K562 (cell line): ENCODE data around the gene CHST8. TPM values are rescaled to one million over a fixed set of nuclear protein-coding genes. Genes with fewer than 3 reads are reported as not detected.

Experiments used
- ATAC-seq: fragments of 200-7000 bp; cut with Tn5 transposase; 3 replicates; pipeline ENCODE4 v1.9.1; 2020; ENCODE audit warnings: moderate library complexity
- BruUV-seq: library from RNA; stranded (reverse); fragments of 400-500 nt; replicated peaks from 2 replicates; lab custom pipeline; 2021; lab: Mats Ljungman, UMichigan
- CTCF ChIA-PET: fragments of 300-600 bp; formaldehyde crosslinking; extraction: SDS; loops from one replicate; lab custom pipeline; 2021; ENCODE audit warnings: low intra/inter-chr PET ratio; lab: Yijun Ruan, JAX
- POLR2A ChIA-PET: fragments of 300-600, 350-650 bp; sonication (Branson Sonifier 250); formaldehyde crosslinking; extraction: SDS; loops from one replicate; lab custom pipeline; 2021; ENCODE audit warnings: antibody characterized with exemption, inconsistent platforms; lab: Yijun Ruan, JAX
- DNase-seq, 4 experiments: peaks; one replicate each; pipeline versions ENCODE4 v3.0.0 to v3.0.0-alpha.2; 2011 to 2018; ENCODE audit warnings: low spot score in 3 of 4, mixed read lengths in 3 of 4; ENCODE audit errors: extremely low read depth in 1 of 4
- FAIRE-seq: peaks from 2 replicates; lab custom pipeline; 2011; peaks lifted over from hg19 to GRCh38; lab: Jason Lieb, UNC
- H2AFZ ChIP-seq: 2 replicates; pipeline ENCODE4 v1.6.0; 2011; ENCODE audit warnings: low read depth, low read length, control low read depth, inconsistent platforms
- H3K27ac ChIP-seq: fragments of 200-600 bp; 3 replicates; pipeline ENCODE4 v1.8.0; 2011; ENCODE audit warnings: low read depth, mild to moderate bottlenecking, control low read depth, inconsistent platforms, low read length, moderate library complexity, mixed read lengths; ENCODE audit errors: extremely low read depth
- H3K27me3 ChIP-seq, 2 experiments: fragments of 300-600 bp in 1 of 2; 2 replicates in 1 of 2; 3 replicates in 1 of 2; pipeline versions ENCODE4 v1.6.0 to v1.8.0; 2011; ENCODE audit warnings: inconsistent platforms in 2 of 2, low read length in 2 of 2, mild to moderate bottlenecking in 1 of 2, mixed read lengths in 1 of 2, moderate library complexity in 1 of 2; ENCODE audit not compliant: control insufficient read depth in 2 of 2, insufficient read depth in 2 of 2
- H3K36me3 ChIP-seq: fragments of 300-600 bp; 3 replicates; pipeline ENCODE4 v1.8.0; 2011; ENCODE audit warnings: mild to moderate bottlenecking, low read length, inconsistent platforms; ENCODE audit not compliant: control insufficient read depth, insufficient read depth
- H3K4me1 ChIP-seq, 2 experiments: fragments of 200-600 bp in 1 of 2; replicated peaks in 1 of 2; 2 replicates in 1 of 2; 3 replicates in 1 of 2; pipeline versions ENCODE4 v1.5.1 to v1.8.0; 2011; ENCODE audit warnings: inconsistent platforms in 2 of 2, low read length in 2 of 2, mild to moderate bottlenecking in 1 of 2, mixed read lengths in 1 of 2, moderate library complexity in 1 of 2; ENCODE audit not compliant: control insufficient read depth in 2 of 2, insufficient read depth in 2 of 2
- H3K4me2 ChIP-seq: 2 replicates; pipeline ENCODE4 v1.6.1; 2011; ENCODE audit warnings: low read length, control low read depth, inconsistent platforms, mixed read lengths; ENCODE audit not compliant: insufficient read depth
- H3K4me3 ChIP-seq: fragments of 200-600 bp; sonication (generic), shearing (Covaris generic); 2 replicates; pipeline ENCODE4 v1.5.1; 2016; ENCODE audit warnings: control low read depth, inconsistent platforms
- H3K79me2 ChIP-seq: fragments of 200-600 bp; 3 replicates; pipeline ENCODE4 v1.8.0; 2011; ENCODE audit warnings: low read length, inconsistent platforms; ENCODE audit not compliant: control insufficient read depth, insufficient read depth
- H3K9ac ChIP-seq, 2 experiments: 2 replicates each; pipeline versions ENCODE4 v1.6.0 to v1.6.1; 2011; ENCODE audit warnings: low read depth in 2 of 2, low read length in 2 of 2, control low read depth in 1 of 2, inconsistent platforms in 1 of 2, mild to moderate bottlenecking in 1 of 2, mixed read lengths in 1 of 2; ENCODE audit not compliant: insufficient read depth in 1 of 2
- H3K9me1 ChIP-seq: one replicate; pipeline ENCODE4 v1.6.0; 2011; ENCODE audit warnings: inconsistent platforms, mild to moderate bottlenecking, low read length, moderate library complexity; ENCODE audit not compliant: control insufficient read depth, insufficient read depth
- H3K9me3 ChIP-seq: replicated peaks from 2 replicates; pipeline ENCODE4 v1.5.1; 2011; ENCODE audit warnings: low read depth, low read length, inconsistent platforms; ENCODE audit not compliant: control insufficient read depth, insufficient read depth
- H4K20me1 ChIP-seq: replicated peaks from 2 replicates; pipeline ENCODE4 v1.6.1; 2011; ENCODE audit warnings: low read length, inconsistent platforms, mixed read lengths; ENCODE audit not compliant: control insufficient read depth, insufficient read depth
- ARNT ChIP-seq, 2 experiments: fragments of 450-650 bp; IDR thresholded peaks; 2 replicates each; pipeline ENCODE4 v1.6.1; 2016; ENCODE audit warnings: mild to moderate bottlenecking in 1 of 2
- ATF7 ChIP-seq: fragments of 450-650 bp; IDR thresholded peaks from 2 replicates; pipeline ENCODE4 v1.7.1; 2014; ENCODE audit warnings: mild to moderate bottlenecking, moderate library complexity
- COPS2 ChIP-seq: fragments of 450-650 bp; conservative IDR thresholded peaks from 2 replicates; pipeline ENCODE4 v1.6.1; 2016; ENCODE audit warnings: mild to moderate bottlenecking, moderate library complexity
- E2F4 ChIP-seq: sonication (generic); formaldehyde crosslinking; IDR thresholded peaks from 2 replicates; pipeline ENCODE4 v1.8.0; 2022; ENCODE audit warnings: mild to moderate bottlenecking, low read depth, missing genetic modification reagents
- HNRNPK ChIP-seq: fragments of 200-400 bp; formaldehyde crosslinking; IDR thresholded peaks from one replicate; pipeline ENCODE4 v1.6.1; 2018; ENCODE audit warnings: mild to moderate bottlenecking, low read depth, low read length; ENCODE audit not compliant: poor library complexity, severe bottlenecking
- MCM7 ChIP-seq, 2 experiments: fragments of 450-650 bp; IDR thresholded peaks; 2 replicates each; pipeline ENCODE4 v1.6.1; 2016 to 2018
- NR3C1 ChIP-seq: sonication (generic); formaldehyde crosslinking; IDR thresholded peaks from 2 replicates; pipeline ENCODE4 v1.8.1; 2022; ENCODE audit warnings: missing genetic modification reagents
- TAF7 ChIP-seq: fragments of 450-650 bp; IDR thresholded peaks from 2 replicates; pipeline ENCODE4 v1.6.1; 2016; ENCODE audit warnings: missing genetic modification characterization, missing compliant biosample characterization
- TFAM ChIP-seq: fragments of 250-450 bp; sonication (Bioruptor Pico); conservative IDR thresholded peaks from 2 replicates; pipeline ENCODE4 v1.5.0; 2021; ENCODE audit warnings: mild to moderate bottlenecking, moderate library complexity
- THRA ChIP-seq: fragments of 450-650 bp; IDR thresholded peaks from 2 replicates; pipeline ENCODE4 v1.6.1; 2017; ENCODE audit warnings: mild to moderate bottlenecking, moderate library complexity
- ZKSCAN3 ChIP-seq: fragments of 250-450 bp; sonication (Bioruptor Pico); IDR thresholded peaks from 2 replicates; pipeline ENCODE4 v1.4.0; 2020
- ZNF511 ChIP-seq: sonication (generic); formaldehyde crosslinking; IDR thresholded peaks from 2 replicates; pipeline ENCODE4 v1.8.0; 2022; ENCODE audit warnings: mild to moderate bottlenecking, missing genetic modification reagents
- WGBS: fragments of 100-300 bp; shearing (Covaris generic); methylation state at CpG from one replicate; pipeline ENCODE4 v1.1.6; 2016; ENCODE audit warnings: low coverage, mixed read lengths; ENCODE audit not compliant: insufficient coverage; ENCODE audit errors: missing lambda C conversion rate; 5-methylcytosine and 5-hydroxymethylcytosine counted together
- in situ Hi-C: fragments of 300-500 bp; cut with MboI; formaldehyde crosslinking; loops from 4 replicates; pipeline ENCODE4 v1.15.0; 2018; ENCODE audit warnings: inconsistent platforms, mixed read lengths
- intact Hi-C: fragments of 100-400 bp; cut with micrococcal nuclease; formaldehyde crosslinking; loops from 2 replicates; pipeline ENCODE4 v1.14.2; 2022
- polyA plus RNA-seq, 8 experiments: library from polyadenylated mRNA; depleted of rRNA in 4 of 8; stranded (reverse) in 5 of 8; unstranded in 3 of 8; fragments of >200 nt; fragmentation: Nextera tagmentation in 2 of 8; fragmentation: Illumina TruSeq in 1 of 8; extraction: Ambion mirVana in 2 of 8; extraction: Trizol in 1 of 8; gene quantifications; 2 replicates each; pipeline versions ENCODE4 v1.2.1 to v1.2.3, GENCODE V29; 2011 to 2014; ENCODE audit warnings: inconsistent platforms in 1 of 8, missing spikeins in 1 of 8
- total RNA-seq, 7 experiments: library from RNA; depleted of rRNA in 6 of 7; stranded (reverse); fragments of >200 nt in 6 of 7; fragmentation: Illumina TruSeq in 2 of 7; extraction: Trizol in 2 of 7; gene quantifications; 2 replicates each; pipeline versions ENCODE4 v1.2.1 to v1.2.3, GENCODE V29; 2011 to 2021; ENCODE audit warnings: low replicate concordance in 1 of 7

Gene CHST8
- total and polyA plus RNA-seq, 9 of the 15 experiments (the other 6 are each of a cell fraction or from before 2014, with no cell fraction given): 0.11 TPM; not detected in 8

GRCh38 chr19:33799476-33799875, 177.7 kb downstream of the CHST8 start:
- 78% methylated on average over 4 of the region's 5 CpGs for WGBS
- H3K9me1 ChIP-seq: no peaks in the 10 kb centered on the region
- DNase-seq (no peak), FAIRE-seq (no peak), ATAC-seq (no peak)
- H4K20me1 ChIP-seq: no peaks in the 10 kb centered on the region
- peaks cover 5% of the 10 kb centered on the region; the same call in 1 of the 3 replicates for H3K79me2 ChIP-seq
- peaks cover 0 to 39% of the 10 kb centered on the region in 2 experiments; a peak in 2 of 5 replicates for H3K4me1 ChIP-seq
- H3K36me3 ChIP-seq: peaks cover 55% of the 10 kb centered on the region; the same call in 1 of the 3 replicates
- H3K27me3 ChIP-seq: no peaks in the 10 kb centered on the region
- 0 out of 4 replicates have a peak overlapping the region, but pooled peaks of 1 of the 2 experiments have one; percentile 29 for H3K9ac ChIP-seq
- BruUV-seq: TSS peak; percentile 15
- no peak for TF ChIP-seq ATF7
- TF ChIP-seq COPS2: no peak
- no peak for TF ChIP-seq NR3C1 (CRISPR knock-in tag)
- no peak for TF ChIP-seq TAF7 (tag)
- TF ChIP-seq HNRNPK: no peak
- TF ChIP-seq THRA: no peak
- no peak for TF ChIP-seq ARNT (IDR thresholded peaks at IDR 0.05)
- no peak for TF ChIP-seq MCM7 (IDR thresholded peaks at IDR 0.05)
- no peak for TF ChIP-seq ZKSCAN3 (CRISPR knock-in tag)
- TF ChIP-seq ZNF511: no peak
- TF ChIP-seq E2F4 (CRISPR knock-in tag): no peak
- TF ChIP-seq TFAM (CRISPR knock-in tag): no peak
- H2AFZ ChIP-seq: no peak overlapping the region
- no peak overlapping the region for H3K4me2 ChIP-seq
- ChIA-PET CTCF (no interaction called here), POLR2A (no interaction called here)
- intact Hi-C loops (no loop called here), in situ Hi-C loops (no loop called here)
- H3K27ac ChIP-seq: no peak overlapping the region
- no peaks in the 10 kb centered on the region for H3K9me3 ChIP-seq
- H3K4me3 ChIP-seq: no peak overlapping the region
